C4-2B (cell line): ENCODE data around the gene TMEM150A.
"Not testable (repeated sequence)": the region's sequence is repeated elsewhere in the genome, so short reads cannot be mapped to it uniquely, and the experiment has no call there.

ENCODE experiments used
- H3K27ac ChIP-seq: fragments of 450-650 bp; 2 replicates; pipeline ENCODE4 v1.5.1; 2017
- CTCF ChIP-seq: fragments of 450-650 bp; conservative IDR thresholded peaks from 2 replicates; pipeline ENCODE4 v1.5.1; 2017; ENCODE audit warnings: mild to moderate bottlenecking
- ZFX ChIP-seq: fragments of 450-650 bp; IDR thresholded peaks from 2 replicates; pipeline ENCODE4 v1.6.1; 2017

The TMEM150A gene

GRCh38 chr2:85611217-85611704, 8.8 kb upstream of the TMEM150A start:
- no peak for TF ChIP-seq ZFX
- no peak for TF ChIP-seq CTCF
- peak overlapping the region; percentile 79 for H3K27ac ChIP-seq

GRCh38 chr2:85607268-85608215, 5.0 kb upstream of the TMEM150A start:
- no peak overlapping the region; the same call in 1 of the 2 replicates for H3K27ac ChIP-seq
- TF ChIP-seq ZFX (no peak), CTCF (no peak)

- TF ChIP-seq CTCF: no peak
- no peak for TF ChIP-seq ZFX
- H3K27ac ChIP-seq: no peak overlapping the region
These were observed 3.6 kb upstream of the TMEM150A start for GRCh38 chr2:85606116-85606455.

GRCh38 chr2:85605406-85606115, 3.1 kb upstream of the TMEM150A start:
- TF ChIP-seq CTCF: no peak
- no peak for TF ChIP-seq ZFX
- no peak overlapping the region for H3K27ac ChIP-seq

- H3K27ac ChIP-seq: no peak overlapping the region
- TF ChIP-seq CTCF (no peak), ZFX (no peak)
These were observed 2.3 kb upstream of the TMEM150A start for GRCh38 chr2:85604568-85605339.

- not testable (repeated sequence) for H3K27ac ChIP-seq
These were observed 1.6 kb upstream of the TMEM150A start for GRCh38 chr2:85604133-85604444.

- peak overlapping the region; percentile 69 for H3K27ac ChIP-seq
- TF ChIP-seq ZFX (no peak), CTCF (no peak)
These were observed 575 bp downstream of the TMEM150A start for GRCh38 chr2:85601771-85602475.
